Liver (tissue), 9 donors: ENCODE measurements around the gene RNF13. TPM values are rescaled to one million over a fixed set of nuclear protein-coding genes. Genes with fewer than 3 reads are reported as not detected.

Source experiments
- DNase-seq: peaks from one replicate; pipeline ENCODE4 v3.0.0-alpha.2; 2017; ENCODE audit warnings: low spot score
- H3K27ac ChIP-seq, 2 donors: one replicate each; pipeline ENCODE4 v1.7.0; 2013; ENCODE audit warnings: inconsistent platforms in 2 of 2, low read length in 2 of 2, control low read depth in 1 of 2, low read depth in 1 of 2, mild to moderate bottlenecking in 1 of 2
- H3K27me3 ChIP-seq, 4 donors: one replicate each; pipeline versions ENCODE4 v1.6.1 to v1.7.0; 2013; ENCODE audit warnings: low read length in 3 of 4, inconsistent platforms in 1 of 4, mild to moderate bottlenecking in 1 of 4, moderate library complexity in 1 of 4; ENCODE audit not compliant: control insufficient read depth in 4 of 4, insufficient read depth in 4 of 4
- H3K36me3 ChIP-seq, 4 donors: one replicate each; pipeline versions ENCODE4 v1.6.1 to v1.7.0; 2013; ENCODE audit warnings: low read length in 3 of 4, mild to moderate bottlenecking in 3 of 4, low read depth in 1 of 4, moderate library complexity in 1 of 4; ENCODE audit not compliant: control insufficient read depth in 4 of 4, insufficient read depth in 3 of 4
- H3K4me1 ChIP-seq, 4 donors: one replicate each; pipeline versions ENCODE4 v1.6.1 to v1.7.0; 2013; ENCODE audit warnings: low read length in 3 of 4, mild to moderate bottlenecking in 3 of 4, moderate library complexity in 1 of 4; ENCODE audit not compliant: control insufficient read depth in 4 of 4, insufficient read depth in 4 of 4
- H3K4me3 ChIP-seq, 3 donors: one replicate each; pipeline versions ENCODE4 v1.6.1 to v1.7.0; 2013; ENCODE audit warnings: low read length in 3 of 3, control low read depth in 1 of 3, low read depth in 1 of 3, mild to moderate bottlenecking in 1 of 3
- H3K9ac ChIP-seq, 2 donors: one replicate each; pipeline ENCODE4 v1.7.0; 2013; ENCODE audit warnings: low read length in 2 of 2, mild to moderate bottlenecking in 2 of 2, moderate library complexity in 2 of 2, control low read depth in 1 of 2, low read depth in 1 of 2
- H3K9me3 ChIP-seq, 4 donors: one replicate each; pipeline versions ENCODE4 v1.6.1 to v1.7.0; 2013; ENCODE audit warnings: low read length in 3 of 4; ENCODE audit not compliant: control insufficient read depth in 4 of 4
- FOXA1 ChIP-seq: IDR thresholded peaks from 2 replicates; pipeline ENCODE4 v1.6.1; 2016; ENCODE audit warnings: antibody characterized with exemption
- FOXA2 ChIP-seq: IDR thresholded peaks from 2 replicates; pipeline ENCODE4 v1.6.1; 2016; ENCODE audit warnings: antibody characterized with exemption
- GABPA ChIP-seq, 2 donors: IDR thresholded peaks in 1 of 2; conservative IDR thresholded peaks in 1 of 2; 2 replicates each; pipeline ENCODE4 v1.6.1; 2016; ENCODE audit warnings: antibody characterized with exemption in 2 of 2, mild to moderate bottlenecking in 1 of 2, moderate library complexity in 1 of 2
- HNF4A ChIP-seq, 2 donors: conservative IDR thresholded peaks; 2 replicates each; pipeline ENCODE4 v1.6.1; 2016; ENCODE audit warnings: antibody characterized with exemption in 2 of 2, mild to moderate bottlenecking in 2 of 2
- HNF4G ChIP-seq: IDR thresholded peaks from 2 replicates; pipeline ENCODE4 v1.6.1; 2016; ENCODE audit warnings: antibody characterized with exemption
- JUND ChIP-seq, 2 donors: IDR thresholded peaks; 2 replicates each; pipeline ENCODE4 v1.6.1; 2016; ENCODE audit warnings: antibody characterized with exemption in 2 of 2
- NR2F2 ChIP-seq: IDR thresholded peaks from 2 replicates; pipeline ENCODE4 v1.6.1; 2016; ENCODE audit warnings: antibody characterized with exemption
- RAD21 ChIP-seq, 2 donors: IDR thresholded peaks; 2 replicates each; pipeline ENCODE4 v1.6.1; 2016; ENCODE audit warnings: antibody characterized with exemption in 2 of 2, mild to moderate bottlenecking in 2 of 2
- RXRA ChIP-seq, 2 donors: IDR thresholded peaks; 2 replicates each; pipeline ENCODE4 v1.6.1; 2017 to 2018; ENCODE audit warnings: antibody characterized with exemption in 2 of 2, mild to moderate bottlenecking in 1 of 2
- SP1 ChIP-seq: IDR thresholded peaks from 2 replicates; pipeline ENCODE4 v1.6.1; 2018; ENCODE audit warnings: antibody characterized with exemption, mild to moderate bottlenecking
- TAF1 ChIP-seq: conservative IDR thresholded peaks from 2 replicates; pipeline ENCODE4 v1.6.1; 2016; ENCODE audit warnings: antibody characterized with exemption, mild to moderate bottlenecking
- WGBS: extraction: QIAGEN DNeasy Blood & Tissue Kit; methylation state at CpG from one replicate; pipeline ENCODE4 v1.1.7; 2013; 5-methylcytosine and 5-hydroxymethylcytosine counted together
- polyA plus RNA-seq, 2 donors: library from polyadenylated mRNA; stranded (reverse) in 1 of 2; unstranded in 1 of 2; fragments of 200-250 nt in 1 of 2; fragments of >200 nt in 1 of 2; fragmentation: Nextera tagmentation in 1 of 2; extraction: Ambion mirVana in 1 of 2; gene quantifications; one replicate each; pipeline versions ENCODE4 v1.2.1 to v1.2.3, GENCODE V29; 2013 to 2015
- total RNA-seq, 2 donors: library from RNA; depleted of rRNA; stranded (reverse); fragments of >200 nt; gene quantifications; one replicate each; pipeline ENCODE4 v1.2.3, GENCODE V29; 2014
- TF ChIP-seq, protein P1 (sequence below): fragments of 150-350 bp; IDR thresholded peaks from 2 replicates; pipeline ENCODE4 v1.5.1; 2017; ENCODE audit warnings: improper control_type of control experiment, low read depth, low read length; ENCODE audit not compliant: missing input control
- TF ChIP-seq, protein P2 (sequence below): IDR thresholded peaks from 2 replicates; pipeline ENCODE4 v1.6.1; 2016; ENCODE audit warnings: antibody characterized with exemption
- TF ChIP-seq, protein P3 (sequence below): IDR thresholded peaks from 2 replicates; pipeline ENCODE4 v1.6.1; 2016; ENCODE audit warnings: antibody characterized with exemption
- TF ChIP-seq, protein P4 (sequence below): IDR thresholded peaks from 2 replicates; pipeline ENCODE4 v1.6.1; 2016; ENCODE audit warnings: antibody characterized with exemption, mild to moderate bottlenecking
- donor health status: healthy.
- donor health status: healthy.
- donor health status: healthy.
- donor health status: healthy.
- donor health status: healthy.

RNF13 gene
- total and polyA plus RNA-seq, 4 donors: 31.3 to 70.5 (median 59.9) TPM

DNA sequence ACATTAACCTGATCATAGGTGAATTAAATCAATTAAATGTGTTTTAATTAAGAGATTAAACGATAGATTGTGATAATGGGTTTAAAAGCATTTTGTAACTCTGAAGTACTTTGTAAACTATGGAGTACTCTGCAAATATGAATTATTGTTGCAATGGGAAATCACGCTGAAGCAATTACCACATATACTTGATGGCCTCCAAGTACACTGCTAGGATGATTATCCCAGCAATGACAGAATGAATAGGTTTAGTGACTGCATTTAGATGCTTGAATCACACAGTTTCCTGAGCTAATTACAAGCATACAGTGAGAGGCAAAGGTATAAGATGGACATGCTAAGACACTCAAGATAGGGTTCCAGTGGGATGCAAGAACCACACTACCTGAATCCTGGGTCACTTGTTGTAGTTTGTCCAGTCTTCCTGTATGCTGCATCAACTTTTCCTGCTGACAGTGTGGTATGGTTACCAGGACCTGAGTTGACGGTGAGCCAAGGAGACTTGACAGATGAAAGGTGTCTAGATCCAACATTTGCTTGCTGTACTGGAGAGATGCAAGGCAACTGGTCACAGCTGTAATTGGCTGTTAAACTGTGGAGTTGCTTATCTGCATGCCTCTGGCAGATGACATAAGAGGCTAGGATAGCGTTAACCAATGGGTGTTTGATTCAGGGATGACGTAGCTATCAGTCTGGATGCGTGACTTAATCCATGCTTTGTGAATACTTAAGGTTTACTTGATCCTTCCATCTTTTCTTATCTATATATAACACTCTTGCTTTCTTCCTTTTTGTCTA is 38.0 kb downstream of the RNF13 start:
- Histone ChIP-seq H3K27ac (no peak overlapping the region), H3K4me1 (peaks cover under 1 to 3% (median 3%) of the 10 kb centered on the region in 4 donors), H3K36me3 (peaks cover 7 to 16% (median 9%) of the 10 kb centered on the region in 4 donors), H3K27me3 (no peaks in the 10 kb centered on the region), H3K4me3 (no peak overlapping the region), H3K9me3 (no peaks in the 10 kb centered on the region), H3K9ac (no peak overlapping the region)
- DNase-seq: no peak
- 77% methylated on average over 6 of the region's 6 CpGs for WGBS
- TF ChIP-seq JUND (IDR thresholded peaks at IDR 0.05): no peak
- TF ChIP-seq, protein P1, sequence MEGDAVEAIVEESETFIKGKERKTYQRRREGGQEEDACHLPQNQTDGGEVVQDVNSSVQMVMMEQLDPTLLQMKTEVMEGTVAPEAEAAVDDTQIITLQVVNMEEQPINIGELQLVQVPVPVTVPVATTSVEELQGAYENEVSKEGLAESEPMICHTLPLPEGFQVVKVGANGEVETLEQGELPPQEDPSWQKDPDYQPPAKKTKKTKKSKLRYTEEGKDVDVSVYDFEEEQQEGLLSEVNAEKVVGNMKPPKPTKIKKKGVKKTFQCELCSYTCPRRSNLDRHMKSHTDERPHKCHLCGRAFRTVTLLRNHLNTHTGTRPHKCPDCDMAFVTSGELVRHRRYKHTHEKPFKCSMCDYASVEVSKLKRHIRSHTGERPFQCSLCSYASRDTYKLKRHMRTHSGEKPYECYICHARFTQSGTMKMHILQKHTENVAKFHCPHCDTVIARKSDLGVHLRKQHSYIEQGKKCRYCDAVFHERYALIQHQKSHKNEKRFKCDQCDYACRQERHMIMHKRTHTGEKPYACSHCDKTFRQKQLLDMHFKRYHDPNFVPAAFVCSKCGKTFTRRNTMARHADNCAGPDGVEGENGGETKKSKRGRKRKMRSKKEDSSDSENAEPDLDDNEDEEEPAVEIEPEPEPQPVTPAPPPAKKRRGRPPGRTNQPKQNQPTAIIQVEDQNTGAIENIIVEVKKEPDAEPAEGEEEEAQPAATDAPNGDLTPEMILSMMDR: no peak
- no peak for TF ChIP-seq FOXA2
- TF ChIP-seq, protein P2, sequence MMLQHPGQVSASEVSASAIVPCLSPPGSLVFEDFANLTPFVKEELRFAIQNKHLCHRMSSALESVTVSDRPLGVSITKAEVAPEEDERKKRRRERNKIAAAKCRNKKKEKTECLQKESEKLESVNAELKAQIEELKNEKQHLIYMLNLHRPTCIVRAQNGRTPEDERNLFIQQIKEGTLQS: no peak
- TF ChIP-seq FOXA1: no peak
- no peak for TF ChIP-seq TAF1
- TF ChIP-seq HNF4A (conservative IDR thresholded peaks at IDR 0.05): no peak
- TF ChIP-seq SP1: no peak
- TF ChIP-seq GABPA (IDR thresholded peaks at IDR 0.05 in 1 of 2, conservative IDR thresholded peaks at IDR 0.05 in 1 of 2): no peak
- TF ChIP-seq NR2F2: no peak
- TF ChIP-seq, protein P3, sequence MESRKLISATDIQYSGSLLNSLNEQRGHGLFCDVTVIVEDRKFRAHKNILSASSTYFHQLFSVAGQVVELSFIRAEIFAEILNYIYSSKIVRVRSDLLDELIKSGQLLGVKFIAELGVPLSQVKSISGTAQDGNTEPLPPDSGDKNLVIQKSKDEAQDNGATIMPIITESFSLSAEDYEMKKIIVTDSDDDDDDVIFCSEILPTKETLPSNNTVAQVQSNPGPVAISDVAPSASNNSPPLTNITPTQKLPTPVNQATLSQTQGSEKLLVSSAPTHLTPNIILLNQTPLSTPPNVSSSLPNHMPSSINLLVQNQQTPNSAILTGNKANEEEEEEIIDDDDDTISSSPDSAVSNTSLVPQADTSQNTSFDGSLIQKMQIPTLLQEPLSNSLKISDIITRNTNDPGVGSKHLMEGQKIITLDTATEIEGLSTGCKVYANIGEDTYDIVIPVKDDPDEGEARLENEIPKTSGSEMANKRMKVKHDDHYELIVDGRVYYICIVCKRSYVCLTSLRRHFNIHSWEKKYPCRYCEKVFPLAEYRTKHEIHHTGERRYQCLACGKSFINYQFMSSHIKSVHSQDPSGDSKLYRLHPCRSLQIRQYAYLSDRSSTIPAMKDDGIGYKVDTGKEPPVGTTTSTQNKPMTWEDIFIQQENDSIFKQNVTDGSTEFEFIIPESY: no peak
- TF ChIP-seq RAD21 (IDR thresholded peaks at IDR 0.05): no peak
- no peak for TF ChIP-seq RXRA (IDR thresholded peaks at IDR 0.05)

DNA sequence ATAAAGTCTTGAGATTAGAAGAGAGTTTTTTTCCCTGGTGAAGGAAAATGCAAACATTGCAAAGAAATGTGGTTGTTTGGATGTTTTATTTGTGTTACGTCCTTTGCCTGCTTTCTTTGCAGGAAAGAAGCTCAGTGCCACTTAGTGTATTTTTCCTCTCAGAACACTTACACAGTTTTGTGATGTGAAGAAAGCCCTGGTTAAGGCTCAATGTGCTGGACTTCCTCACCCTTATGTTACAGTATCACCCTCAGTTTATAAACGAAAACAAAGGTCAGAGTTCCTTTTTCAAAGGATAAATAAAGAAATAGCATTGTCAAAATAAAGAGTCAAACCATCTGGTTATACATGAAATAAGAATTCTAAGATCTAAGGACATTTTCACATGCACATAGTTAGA is 45.9 kb downstream of the RNF13 start:
- Histone ChIP-seq H3K4me1 (no peaks in the 10 kb centered on the region), H3K27me3 (no peaks in the 10 kb centered on the region), H3K27ac (no peak overlapping the region), H3K36me3 (peaks cover under 1 to 11% (median 8%) of the 10 kb centered on the region in 4 donors), H3K9me3 (no peaks in the 10 kb centered on the region), H3K4me3 (no peak overlapping the region), H3K9ac (no peak overlapping the region)
- DNase-seq: no peak
- TF ChIP-seq, protein P4, sequence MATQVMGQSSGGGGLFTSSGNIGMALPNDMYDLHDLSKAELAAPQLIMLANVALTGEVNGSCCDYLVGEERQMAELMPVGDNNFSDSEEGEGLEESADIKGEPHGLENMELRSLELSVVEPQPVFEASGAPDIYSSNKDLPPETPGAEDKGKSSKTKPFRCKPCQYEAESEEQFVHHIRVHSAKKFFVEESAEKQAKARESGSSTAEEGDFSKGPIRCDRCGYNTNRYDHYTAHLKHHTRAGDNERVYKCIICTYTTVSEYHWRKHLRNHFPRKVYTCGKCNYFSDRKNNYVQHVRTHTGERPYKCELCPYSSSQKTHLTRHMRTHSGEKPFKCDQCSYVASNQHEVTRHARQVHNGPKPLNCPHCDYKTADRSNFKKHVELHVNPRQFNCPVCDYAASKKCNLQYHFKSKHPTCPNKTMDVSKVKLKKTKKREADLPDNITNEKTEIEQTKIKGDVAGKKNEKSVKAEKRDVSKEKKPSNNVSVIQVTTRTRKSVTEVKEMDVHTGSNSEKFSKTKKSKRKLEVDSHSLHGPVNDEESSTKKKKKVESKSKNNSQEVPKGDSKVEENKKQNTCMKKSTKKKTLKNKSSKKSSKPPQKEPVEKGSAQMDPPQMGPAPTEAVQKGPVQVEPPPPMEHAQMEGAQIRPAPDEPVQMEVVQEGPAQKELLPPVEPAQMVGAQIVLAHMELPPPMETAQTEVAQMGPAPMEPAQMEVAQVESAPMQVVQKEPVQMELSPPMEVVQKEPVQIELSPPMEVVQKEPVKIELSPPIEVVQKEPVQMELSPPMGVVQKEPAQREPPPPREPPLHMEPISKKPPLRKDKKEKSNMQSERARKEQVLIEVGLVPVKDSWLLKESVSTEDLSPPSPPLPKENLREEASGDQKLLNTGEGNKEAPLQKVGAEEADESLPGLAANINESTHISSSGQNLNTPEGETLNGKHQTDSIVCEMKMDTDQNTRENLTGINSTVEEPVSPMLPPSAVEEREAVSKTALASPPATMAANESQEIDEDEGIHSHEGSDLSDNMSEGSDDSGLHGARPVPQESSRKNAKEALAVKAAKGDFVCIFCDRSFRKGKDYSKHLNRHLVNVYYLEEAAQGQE: no peak
- TF ChIP-seq HNF4G (no peak), GABPA (IDR thresholded peaks at IDR 0.05 in 1 of 2, conservative IDR thresholded peaks at IDR 0.05 in 1 of 2) (no peak), TAF1 (no peak)
- TF ChIP-seq, protein P3: no peak
- WGBS: 43% methylated on average over 2 of the region's 2 CpGs
